Vagina (tissue), 2 donors: ENCODE data around the gene ZNF48. TPM values are rescaled to one million over a fixed set of nuclear protein-coding genes. Genes with fewer than 3 reads are reported as not detected.

ENCODE experiments used
- DNase-seq, 2 donors: peaks; one replicate each; pipeline ENCODE4 v3.0.0-alpha.2; 2017; ENCODE audit errors: extremely low spot score in 2 of 2
- H3K27ac ChIP-seq: fragments of 200-600 bp; sonication (generic); one replicate; pipeline ENCODE4 v1.5.1; 2019
- H3K27me3 ChIP-seq: fragments of 200-600 bp; sonication (generic); one replicate; pipeline ENCODE4 v1.5.1; 2019
- H3K36me3 ChIP-seq, 2 donors: fragments of 200-600 bp; sonication (generic); one replicate each; pipeline ENCODE4 v1.5.1; 2017 to 2019
- H3K4me1 ChIP-seq: fragments of 200-600 bp; sonication (generic); one replicate; pipeline ENCODE4 v1.5.1; 2019
- H3K4me3 ChIP-seq, 2 donors: fragments of 200-600 bp; sonication (generic); 1 replicate in 1 of 2; 2 replicates in 1 of 2; pipeline ENCODE4 v1.5.1; 2016 to 2019
- H3K9me3 ChIP-seq: fragments of 200-600 bp; sonication (generic); one replicate; pipeline ENCODE4 v1.5.1; 2019
- POLR2A ChIP-seq, 2 donors: fragments of 450-650 bp; IDR thresholded peaks; one replicate each; pipeline ENCODE4 v1.6.1; 2017; ENCODE audit warnings: antibody characterized with exemption in 2 of 2, mild to moderate bottlenecking in 2 of 2, moderate library complexity in 2 of 2
- POLR2AphosphoS5 ChIP-seq, 2 donors: sonication (generic); formaldehyde crosslinking; IDR thresholded peaks; one replicate each; pipeline ENCODE4 v1.9.0; 2017; ENCODE audit warnings: antibody characterized with exemption in 2 of 2, mild to moderate bottlenecking in 2 of 2, low read depth in 1 of 2; ENCODE audit not compliant: insufficient read depth in 1 of 2
- intact Hi-C: fragments of 100-400 bp; cut with DNase I; formaldehyde crosslinking; loops from one replicate; pipeline ENCODE4 v1.15.1; 2023
- total RNA-seq: library from RNA; depleted of rRNA; stranded (reverse); fragments of >200 nt; gene quantifications from one replicate; pipeline ENCODE4 v1.2.3, GENCODE V29; 2016
- TF ChIP-seq, protein P1 (sequence below), 3 experiments: fragments of 450-650 bp in 2 of 3; fragments of 200-600 bp in 1 of 3; sonication (generic) in 1 of 3; IDR thresholded peaks; one replicate each; pipeline ENCODE4 v1.5.1; 2017 to 2019; ENCODE audit warnings: antibody characterized with exemption in 3 of 3, mild to moderate bottlenecking in 2 of 3, moderate library complexity in 2 of 3

ZNF48 gene
- total RNA-seq, 1 donor from 2014 or later, result 3.4 TPM

GRCh38 chr16:30369938-30370455 is 25.2 kb upstream of the ZNF48 start:
- H3K4me1 ChIP-seq, result peaks cover 52% of the 10 kb centered on the region
- H3K27me3 ChIP-seq, result no peaks in the 10 kb centered on the region
- H3K4me3 ChIP-seq, result peak overlapping the region; percentile 92 to 93
- peaks cover 0 to 3% of the 10 kb centered on the region in 2 donors for H3K36me3 ChIP-seq
- H3K27ac ChIP-seq, result peak overlapping the region; percentile 80
- intact Hi-C loops, result loop anchor here (10.0 kb wide), 1 partner anchor 1505 kb away; the partner anchor contains the start of gene ZNF267
- DNase-seq, result no peak
- H3K9me3 ChIP-seq, result no peaks in the 10 kb centered on the region
- TF ChIP-seq POLR2AphosphoS5 (IDR thresholded peaks at IDR 0.05; ENCODE audit: insufficient read depth in 1 of 2, low read depth in 1 of 2) (no peak), POLR2A (IDR thresholded peaks at IDR 0.05) (peak in 1 of 2 donors; percentile 69)

DNA sequence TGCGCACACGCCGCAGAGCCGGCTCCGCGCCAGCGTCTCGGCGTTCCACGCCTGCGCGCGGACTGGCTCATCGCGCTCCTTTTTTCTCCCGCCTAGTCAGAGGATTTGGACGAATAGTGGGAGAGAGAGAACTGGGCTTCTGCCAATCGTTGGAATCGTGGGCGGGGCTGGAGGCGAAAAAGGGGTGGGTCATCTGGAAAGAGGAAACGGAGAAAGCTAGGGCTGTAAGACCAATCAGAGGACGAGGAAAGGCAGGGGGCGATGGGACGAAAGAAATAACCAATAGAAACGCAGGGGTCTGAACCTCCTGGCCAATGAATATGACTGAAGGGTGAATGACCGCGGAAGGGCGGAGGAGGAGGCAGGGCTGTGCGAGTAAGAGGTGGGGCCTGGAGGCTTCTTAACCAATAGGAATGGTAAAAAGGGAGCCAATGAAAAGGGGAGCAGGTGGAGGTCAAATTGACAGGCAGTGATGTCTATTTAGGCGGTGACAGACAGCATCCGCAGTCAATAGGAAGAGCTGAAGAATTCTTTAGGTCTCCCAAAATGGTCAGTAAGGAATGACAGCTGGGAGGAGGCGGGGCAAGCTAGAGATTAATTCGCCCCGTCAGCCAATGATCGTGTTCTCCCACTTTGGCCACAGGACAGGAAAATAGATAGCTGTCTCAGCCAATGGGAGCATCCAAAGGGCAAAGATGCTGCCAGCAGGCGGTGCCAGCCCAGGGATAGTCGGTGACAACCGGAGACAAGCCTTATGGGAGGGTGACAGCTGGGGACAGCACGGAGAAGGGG is 24.6 kb upstream of the ZNF48 start, which contains the start of gene TBC1D10B:
TSS of gene TBC1D10B (minus strand) at position 39 of the 792 bp plus-strand sequence. CDS start 311 bp downstream, outside the sequence.
- H3K27me3 ChIP-seq, result no peaks in the 10 kb centered on the region

GRCh38 chr16:30371248-30371816 is 23.9 kb upstream of the ZNF48 start:
- intact Hi-C loops, result loop anchor here (10.0 kb wide), 1 partner anchor 1503 kb away; the partner anchor contains the start of gene ZNF267
- H3K36me3 ChIP-seq, result no peaks in the 10 kb centered on the region
- TF ChIP-seq, protein P1, sequence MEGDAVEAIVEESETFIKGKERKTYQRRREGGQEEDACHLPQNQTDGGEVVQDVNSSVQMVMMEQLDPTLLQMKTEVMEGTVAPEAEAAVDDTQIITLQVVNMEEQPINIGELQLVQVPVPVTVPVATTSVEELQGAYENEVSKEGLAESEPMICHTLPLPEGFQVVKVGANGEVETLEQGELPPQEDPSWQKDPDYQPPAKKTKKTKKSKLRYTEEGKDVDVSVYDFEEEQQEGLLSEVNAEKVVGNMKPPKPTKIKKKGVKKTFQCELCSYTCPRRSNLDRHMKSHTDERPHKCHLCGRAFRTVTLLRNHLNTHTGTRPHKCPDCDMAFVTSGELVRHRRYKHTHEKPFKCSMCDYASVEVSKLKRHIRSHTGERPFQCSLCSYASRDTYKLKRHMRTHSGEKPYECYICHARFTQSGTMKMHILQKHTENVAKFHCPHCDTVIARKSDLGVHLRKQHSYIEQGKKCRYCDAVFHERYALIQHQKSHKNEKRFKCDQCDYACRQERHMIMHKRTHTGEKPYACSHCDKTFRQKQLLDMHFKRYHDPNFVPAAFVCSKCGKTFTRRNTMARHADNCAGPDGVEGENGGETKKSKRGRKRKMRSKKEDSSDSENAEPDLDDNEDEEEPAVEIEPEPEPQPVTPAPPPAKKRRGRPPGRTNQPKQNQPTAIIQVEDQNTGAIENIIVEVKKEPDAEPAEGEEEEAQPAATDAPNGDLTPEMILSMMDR (IDR thresholded peaks at IDR 0.05), result no peak
- no peak for TF ChIP-seq POLR2A (IDR thresholded peaks at IDR 0.05)
- TF ChIP-seq POLR2AphosphoS5 (IDR thresholded peaks at IDR 0.05; ENCODE audit: insufficient read depth in 1 of 2, low read depth in 1 of 2), result no peak
- no peaks in the 10 kb centered on the region for H3K9me3 ChIP-seq
- peak overlapping the region; percentile 52 to 62 for H3K4me3 ChIP-seq
- no peak for DNase-seq
- H3K4me1 ChIP-seq, result peaks cover 38% of the 10 kb centered on the region
- no peaks in the 10 kb centered on the region for H3K27me3 ChIP-seq
- peak overlapping the region; percentile 91 for H3K27ac ChIP-seq

More for the DNA sequence above, 24.6 kb upstream of the ZNF48 start, which contains the start of gene TBC1D10B:
- peak; percentile 100 for DNase-seq
- intact Hi-C loops, result loop anchor here (10.0 kb wide), 1 partner anchor 1504 kb away; the partner anchor contains the start of gene ZNF267
- Histone ChIP-seq H3K4me3 (peak within 1 kb of the TSS; percentile 92 to 93), H3K4me1 (peaks cover 45% of the 10 kb centered on the region), H3K27ac (peak within 1 kb of the TSS; percentile 91), H3K9me3 (no peaks in the 10 kb centered on the region), H3K36me3 (no peaks in the 10 kb centered on the region)
- peak; percentile 70 to 95 for TF ChIP-seq POLR2AphosphoS5 (IDR thresholded peaks at IDR 0.05; ENCODE audit: insufficient read depth in 1 of 2, low read depth in 1 of 2)
- no peak for TF ChIP-seq POLR2A (IDR thresholded peaks at IDR 0.05)

DNA sequence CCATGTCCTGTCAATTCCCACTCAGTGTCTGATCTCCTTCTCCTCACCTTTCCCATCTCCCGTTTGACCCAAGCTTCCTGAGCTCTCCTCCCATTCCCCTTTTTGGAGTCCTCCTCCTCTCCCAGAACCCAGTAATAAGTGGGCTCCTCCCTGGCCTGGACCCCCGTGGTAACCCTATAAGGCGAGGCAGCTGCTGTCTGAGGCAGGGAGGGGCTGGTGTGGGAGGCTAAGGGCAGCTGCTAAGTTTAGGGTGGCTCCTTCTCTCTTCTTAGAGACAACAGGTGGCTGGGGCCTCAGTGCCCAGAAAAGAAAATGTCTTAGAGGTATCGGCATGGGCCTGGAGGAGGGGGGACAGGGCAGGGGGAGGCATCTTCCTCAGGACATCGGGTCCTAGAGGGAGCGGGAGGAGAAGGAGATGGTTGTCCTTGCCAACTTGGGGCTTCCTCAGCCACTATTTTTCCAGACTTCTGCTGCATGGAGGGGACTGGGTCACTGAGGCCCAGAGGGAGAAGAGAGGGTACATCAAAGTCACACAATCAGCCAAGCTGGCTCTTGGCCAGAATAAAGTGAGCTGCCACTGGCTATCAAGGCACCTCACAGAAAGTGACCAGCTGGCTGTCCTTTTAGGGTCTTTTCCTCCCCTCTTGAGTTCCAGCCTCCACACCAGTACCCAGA is 23.0 kb upstream of the ZNF48 start:
- DNase-seq, result no peak
- no peaks in the 10 kb centered on the region for H3K36me3 ChIP-seq
- intact Hi-C loops, result loop anchor here (10.0 kb wide), 1 partner anchor 1503 kb away; the partner anchor contains the start of gene ZNF267
- no peak overlapping the region for H3K4me3 ChIP-seq
- TF ChIP-seq POLR2AphosphoS5 (IDR thresholded peaks at IDR 0.05; ENCODE audit: insufficient read depth in 1 of 2, low read depth in 1 of 2) (no peak), POLR2A (IDR thresholded peaks at IDR 0.05) (no peak)
- TF ChIP-seq, protein P1 (IDR thresholded peaks at IDR 0.05), result no peak
- H3K9me3 ChIP-seq, result no peaks in the 10 kb centered on the region
- peaks cover 38% of the 10 kb centered on the region for H3K4me1 ChIP-seq
- H3K27me3 ChIP-seq, result no peaks in the 10 kb centered on the region
- no peak overlapping the region for H3K27ac ChIP-seq

DNA sequence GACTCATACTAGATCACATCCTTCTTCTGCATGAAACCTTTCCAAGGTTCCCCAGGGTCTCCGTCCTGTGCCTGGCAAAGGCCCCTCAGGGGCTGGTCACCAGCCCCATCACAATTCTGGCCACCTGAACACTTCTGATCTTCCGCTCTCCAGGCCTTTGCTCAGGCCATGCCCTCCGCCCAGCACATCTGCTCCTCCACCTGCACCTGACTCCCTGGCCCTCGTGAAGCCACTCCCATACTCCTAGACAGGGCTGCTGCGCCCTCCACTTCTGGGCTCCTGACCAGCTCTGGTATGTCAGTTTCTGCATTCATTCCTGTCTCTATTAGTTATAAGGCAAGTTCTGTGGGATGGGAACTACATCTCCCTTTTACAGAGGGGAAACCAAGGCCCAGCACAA is 22.5 kb upstream of the ZNF48 start:
- H3K9me3 ChIP-seq, result no peaks in the 10 kb centered on the region
- H3K36me3 ChIP-seq, result no peaks in the 10 kb centered on the region
- TF ChIP-seq POLR2AphosphoS5 (IDR thresholded peaks at IDR 0.05; ENCODE audit: insufficient read depth in 1 of 2, low read depth in 1 of 2) (no peak), POLR2A (IDR thresholded peaks at IDR 0.05) (no peak)
- TF ChIP-seq, protein P1 (IDR thresholded peaks at IDR 0.05), result no peak
- intact Hi-C loops, result loop anchor here (10.0 kb wide), 1 partner anchor 1502 kb away; the partner anchor contains the start of gene ZNF267
- H3K4me1 ChIP-seq, result peaks cover 38% of the 10 kb centered on the region
- no peak overlapping the region for H3K4me3 ChIP-seq
- no peak for DNase-seq
- H3K27me3 ChIP-seq, result no peaks in the 10 kb centered on the region
- no peak overlapping the region for H3K27ac ChIP-seq
